Left lung (tissue), 10 donors: ENCODE measurements around the gene PPARA. TPM values are rescaled to one million over a fixed set of nuclear protein-coding genes. Genes with fewer than 3 reads are reported as not detected.

Source experiments
- ATAC-seq: fragments of 200-7000 bp; cut with Tn5 transposase; one replicate; pipeline ENCODE4 v1.9.1; 2020; ENCODE audit warnings: moderate library complexity
- DNase-seq, 4 donors: peaks; one replicate each; pipeline ENCODE4 v3.0.0-alpha.2; 2013 to 2020
- H3K27ac ChIP-seq, 2 donors: fragments of 200-600 bp; sonication (generic) in 1 of 2; one replicate each; pipeline versions ENCODE4 v1.5.0 to v1.8.0; 2020 to 2021
- H3K27me3 ChIP-seq, 2 donors: fragments of 200-600 bp; sonication (generic) in 1 of 2; one replicate each; pipeline versions ENCODE4 v1.5.0 to v1.8.0; 2020 to 2021
- H3K36me3 ChIP-seq, 2 donors: fragments of 200-600 bp; sonication (generic) in 1 of 2; one replicate each; pipeline versions ENCODE4 v1.5.0 to v1.8.0; 2020 to 2021
- H3K4me1 ChIP-seq, 2 donors: fragments of 200-600 bp; one replicate each; pipeline ENCODE4 v1.8.0; 2021
- H3K4me3 ChIP-seq, 2 donors: fragments of 200-600 bp; sonication (generic) in 1 of 2; one replicate each; pipeline versions ENCODE4 v1.5.0 to v1.8.0; 2020 to 2021; ENCODE audit warnings: mild to moderate bottlenecking in 1 of 2
- H3K9me3 ChIP-seq, 2 donors: fragments of 200-600 bp; sonication (generic) in 1 of 2; one replicate each; pipeline versions ENCODE4 v1.5.0 to v1.8.0; 2020 to 2021
- CTCF ChIP-seq, 2 donors: fragments of 200-600 bp; sonication (generic) in 1 of 2; IDR thresholded peaks; one replicate each; pipeline versions ENCODE4 v1.5.0 to v1.8.0; 2021; ENCODE audit warnings: antibody characterized with exemption in 2 of 2
- intact Hi-C, 2 donors: fragments of 100-400 bp; cut with DNase I; formaldehyde crosslinking; loops; one replicate each; pipeline versions ENCODE4 v1.11.2 to v1.14.2; 2022
- polyA plus RNA-seq, 6 donors: library from polyadenylated mRNA; unstranded; fragments of 120-200 nt; gene quantifications; one replicate each; pipeline ENCODE4 v1.2.1, GENCODE V29; 2013; ENCODE audit not compliant: insufficient read length in 6 of 6
- total RNA-seq, 2 donors: library from RNA; stranded (reverse); fragmentation: NEBNext Ultra II Directional; extraction: Animal tissue kit (Norgen Biotek cat#: 25700); gene quantifications; one replicate each; pipeline ENCODE4 v1.2.1, GENCODE V29; 2021
- donor health status: DM: no; HTN: yes; CAD: no.
- donor health status: DM: no; HTN: no; CAD: no.

Gene PPARA
- total and polyA plus RNA-seq, 8 donors: 13.8 to 22.3 (median 15.8) TPM

GRCh38 chr22:46175631-46176030 lies 25.3 kb downstream of the PPARA start:
- peaks cover 6 to 9% of the 10 kb centered on the region in 2 donors for H3K4me1 ChIP-seq
- no peak overlapping the region for H3K27ac ChIP-seq
- H3K4me3 ChIP-seq: no peak overlapping the region
- H3K36me3 ChIP-seq: peaks cover 0 to 24% of the 10 kb centered on the region in 2 donors
- TF ChIP-seq CTCF (IDR thresholded peaks at IDR 0.05): no peak
- ATAC-seq (no peak), DNase-seq (no peak)
- H3K27me3 ChIP-seq: no peaks in the 10 kb centered on the region
- intact Hi-C loops: no loop called here
- peaks cover 11 to 19% of the 10 kb centered on the region in 2 donors for H3K9me3 ChIP-seq

- intact Hi-C loops: no loop called here
Measured at GRCh38 chr22:46176508-46177003, 26.2 kb downstream of the PPARA start.

GRCh38 chr22:46178755-46179505 lies 28.6 kb downstream of the PPARA start:
- Histone ChIP-seq H3K27me3 (no peaks in the 10 kb centered on the region), H3K9me3 (peaks cover 15 to 33% of the 10 kb centered on the region in 2 donors)
- TF ChIP-seq CTCF (IDR thresholded peaks at IDR 0.05): no peak

More at GRCh38 chr22:46176508-46177003, 26.2 kb downstream of the PPARA start:
- no peaks in the 10 kb centered on the region for H3K27me3 ChIP-seq
- no peak overlapping the region for H3K27ac ChIP-seq
- no peaks in the 10 kb centered on the region for H3K4me1 ChIP-seq
- DNase-seq (no peak), ATAC-seq (no peak)
- TF ChIP-seq CTCF (IDR thresholded peaks at IDR 0.05): no peak
- peaks cover 0 to 32% of the 10 kb centered on the region in 2 donors for H3K36me3 ChIP-seq
- no peak overlapping the region for H3K4me3 ChIP-seq
- peaks cover 15 to 28% of the 10 kb centered on the region in 2 donors for H3K9me3 ChIP-seq

GRCh38 chr22:46179748-46180147 lies 29.4 kb downstream of the PPARA start:
- ATAC-seq: no peak
- Histone ChIP-seq H3K27me3 (no peaks in the 10 kb centered on the region), H3K4me1 (no peaks in the 10 kb centered on the region), H3K36me3 (peaks cover 0 to 44% of the 10 kb centered on the region in 2 donors), H3K9me3 (peaks cover 15 to 33% of the 10 kb centered on the region in 2 donors), H3K4me3 (no peak overlapping the region), H3K27ac (no peak overlapping the region)
- DNase-seq: no peak
- no peak for TF ChIP-seq CTCF (IDR thresholded peaks at IDR 0.05)
- intact Hi-C loops: no loop called here

More at GRCh38 chr22:46178755-46179505, 28.6 kb downstream of the PPARA start:
- H3K4me3 ChIP-seq: no peak overlapping the region
- no peak overlapping the region for H3K27ac ChIP-seq
- H3K36me3 ChIP-seq: peaks cover 0 to 44% of the 10 kb centered on the region in 2 donors
- H3K4me1 ChIP-seq: no peaks in the 10 kb centered on the region
- intact Hi-C loops: no loop called here
- DNase-seq (no peak), ATAC-seq (no peak)

GRCh38 chr22:46180370-46181137 lies 30.2 kb downstream of the PPARA start:
- no peak for DNase-seq
- Histone ChIP-seq H3K4me3 (no peak overlapping the region), H3K4me1 (no peaks in the 10 kb centered on the region), H3K27ac (no peak overlapping the region), H3K27me3 (no peaks in the 10 kb centered on the region), H3K9me3 (peaks cover 15 to 33% of the 10 kb centered on the region in 2 donors), H3K36me3 (peaks cover 0 to 44% of the 10 kb centered on the region in 2 donors)
- no peak for TF ChIP-seq CTCF (IDR thresholded peaks at IDR 0.05)
- intact Hi-C loops: no loop called here
- ATAC-seq: no peak
